Glutamatergic neuron (in vitro differentiated cells): ENCODE data around the gene MFAP2. TPM values are rescaled to one million over a fixed set of nuclear protein-coding genes. Genes with fewer than 3 reads are reported as not detected.

Experiments
- DNase-seq: peaks from one replicate; pipeline ENCODE4 v3.0.0; 2022
- H3K27ac Mint-ChIP-seq: one replicate; pipeline ENCODE4 v1.8.0; 2020; ENCODE audit warnings: mild to moderate bottlenecking, mixed read lengths, inconsistent platforms; ENCODE audit not compliant: unreplicated experiment
- H3K27me3 Mint-ChIP-seq: one replicate; pipeline ENCODE4 v1.8.0; 2020; ENCODE audit warnings: mild to moderate bottlenecking, moderate library complexity, mixed read lengths, inconsistent platforms; ENCODE audit not compliant: unreplicated experiment
- H3K36me3 Mint-ChIP-seq: one replicate; pipeline ENCODE4 v1.8.0; 2020; ENCODE audit warnings: mild to moderate bottlenecking, mixed read lengths, inconsistent platforms; ENCODE audit not compliant: unreplicated experiment
- H3K4me1 Mint-ChIP-seq: one replicate; pipeline ENCODE4 v1.8.0; 2020; ENCODE audit warnings: mild to moderate bottlenecking, low read depth, mixed read lengths, inconsistent platforms; ENCODE audit not compliant: unreplicated experiment
- H3K4me3 Mint-ChIP-seq: one replicate; pipeline ENCODE4 v1.8.0; 2020; ENCODE audit warnings: mild to moderate bottlenecking, mixed read lengths, inconsistent platforms; ENCODE audit not compliant: unreplicated experiment
- H3K9me3 Mint-ChIP-seq: one replicate; pipeline ENCODE4 v1.8.0; 2020; ENCODE audit warnings: mild to moderate bottlenecking, moderate library complexity, mixed read lengths, inconsistent platforms; ENCODE audit not compliant: unreplicated experiment
- total RNA-seq: library from RNA; stranded (reverse); fragmentation: NEBNext Ultra II Directional; extraction: Animal tissue kit (Norgen Biotek cat#: 25700); gene quantifications from one replicate; pipeline ENCODE4 v1.2.1, GENCODE V29; 2021; ENCODE audit not compliant: unreplicated experiment
- TF ChIP-seq, protein P1 (sequence below): fragments of 200-600 bp; sonication (generic); IDR thresholded peaks from one replicate; pipeline ENCODE4 v1.5.0; 2021; ENCODE audit not compliant: partially characterized antibody, unreplicated experiment

Gene MFAP2
- total RNA-seq, 1 donor from 2014 or later: 2.1 TPM

DNA sequence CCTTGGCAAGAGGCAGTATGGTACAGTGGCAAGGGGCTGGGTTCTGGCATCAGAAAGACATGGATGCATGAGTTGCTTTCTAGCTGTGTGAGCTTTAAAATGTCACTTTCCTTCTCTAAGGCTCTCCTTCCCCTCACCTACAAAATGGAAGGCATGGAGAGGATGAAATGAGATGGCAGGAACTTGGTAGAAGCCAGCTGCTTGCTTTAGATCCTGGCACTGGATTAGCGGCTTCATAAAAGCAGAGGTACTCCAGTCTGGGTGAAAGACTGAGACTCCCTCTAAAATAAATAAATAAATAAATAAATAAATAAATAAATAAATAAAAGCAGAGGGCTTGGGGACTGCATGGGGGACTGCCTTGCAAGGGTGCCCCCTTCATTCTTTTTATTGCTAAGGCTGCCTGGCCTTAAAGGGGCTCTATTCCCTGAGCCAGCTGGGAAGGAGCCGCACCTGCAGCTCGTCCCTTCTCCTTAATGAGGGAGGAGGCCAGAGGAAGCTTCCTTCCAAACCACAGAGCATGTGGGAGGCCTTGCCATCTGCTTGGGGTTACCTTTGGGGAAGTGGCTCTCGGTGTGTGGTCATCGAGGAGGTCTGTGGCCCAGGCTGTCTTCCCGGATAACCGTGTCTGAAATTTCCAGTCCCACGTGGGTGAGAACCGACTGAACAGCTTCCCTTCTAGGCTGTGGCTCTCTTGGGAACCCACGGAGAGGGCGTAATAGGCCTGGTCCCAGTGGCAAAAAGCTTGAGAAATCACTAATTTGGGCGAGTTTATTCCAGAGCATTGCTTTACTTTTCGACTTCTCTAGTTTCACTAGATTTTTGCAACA lies 33.3 kb upstream of the MFAP2 start:
- peak overlapping the region; percentile 59 for H3K27ac Mint-ChIP-seq
- H3K4me1 Mint-ChIP-seq: peaks cover 5% of the 10 kb centered on the region
- no peak for DNase-seq
- no peak overlapping the region for H3K4me3 Mint-ChIP-seq
- TF ChIP-seq, protein P1, sequence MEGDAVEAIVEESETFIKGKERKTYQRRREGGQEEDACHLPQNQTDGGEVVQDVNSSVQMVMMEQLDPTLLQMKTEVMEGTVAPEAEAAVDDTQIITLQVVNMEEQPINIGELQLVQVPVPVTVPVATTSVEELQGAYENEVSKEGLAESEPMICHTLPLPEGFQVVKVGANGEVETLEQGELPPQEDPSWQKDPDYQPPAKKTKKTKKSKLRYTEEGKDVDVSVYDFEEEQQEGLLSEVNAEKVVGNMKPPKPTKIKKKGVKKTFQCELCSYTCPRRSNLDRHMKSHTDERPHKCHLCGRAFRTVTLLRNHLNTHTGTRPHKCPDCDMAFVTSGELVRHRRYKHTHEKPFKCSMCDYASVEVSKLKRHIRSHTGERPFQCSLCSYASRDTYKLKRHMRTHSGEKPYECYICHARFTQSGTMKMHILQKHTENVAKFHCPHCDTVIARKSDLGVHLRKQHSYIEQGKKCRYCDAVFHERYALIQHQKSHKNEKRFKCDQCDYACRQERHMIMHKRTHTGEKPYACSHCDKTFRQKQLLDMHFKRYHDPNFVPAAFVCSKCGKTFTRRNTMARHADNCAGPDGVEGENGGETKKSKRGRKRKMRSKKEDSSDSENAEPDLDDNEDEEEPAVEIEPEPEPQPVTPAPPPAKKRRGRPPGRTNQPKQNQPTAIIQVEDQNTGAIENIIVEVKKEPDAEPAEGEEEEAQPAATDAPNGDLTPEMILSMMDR: no peak
- no peaks in the 10 kb centered on the region for H3K9me3 Mint-ChIP-seq
- H3K27me3 Mint-ChIP-seq: peaks cover 9% of the 10 kb centered on the region
- H3K36me3 Mint-ChIP-seq: no peaks in the 10 kb centered on the region

DNA sequence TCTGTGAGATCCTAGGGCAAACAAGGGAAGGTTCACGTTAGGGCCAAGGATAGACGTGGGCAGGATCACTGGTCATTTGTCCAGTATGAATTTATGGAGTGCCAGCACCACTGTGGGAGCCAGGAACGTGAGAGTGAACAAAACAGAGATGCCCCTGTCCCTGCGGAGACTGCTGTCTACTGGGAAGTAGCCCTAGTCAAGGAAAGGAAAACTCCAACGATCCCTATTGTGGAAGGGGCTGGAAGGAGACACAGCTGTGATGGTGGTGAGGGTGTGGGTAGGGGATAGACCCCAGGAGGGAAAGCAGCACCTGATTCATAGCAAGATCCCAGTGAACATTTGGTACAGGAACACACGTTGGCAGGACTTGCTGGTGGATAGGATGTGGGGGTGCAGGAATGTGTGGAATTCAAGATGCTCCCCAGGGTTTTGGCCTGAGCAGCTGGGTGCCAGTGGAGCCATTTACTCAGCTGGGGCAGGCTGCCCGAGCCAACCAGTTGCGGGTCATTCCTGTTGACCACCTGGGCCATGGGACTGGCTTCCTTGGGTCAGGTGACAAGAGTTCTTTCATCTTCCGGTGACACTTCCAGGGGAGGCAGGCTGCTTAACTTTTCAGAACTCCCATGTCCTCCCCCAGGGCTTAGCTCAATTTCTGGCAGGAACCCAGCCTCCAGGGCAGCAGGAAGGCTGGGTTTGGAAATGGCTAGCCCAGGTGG lies 32.5 kb upstream of the MFAP2 start:
- Mint-ChIP-seq H3K4me3 (no peak overlapping the region), H3K27ac (peak overlapping the region; percentile 48), H3K4me1 (peaks cover 5% of the 10 kb centered on the region), H3K36me3 (no peaks in the 10 kb centered on the region), H3K9me3 (no peaks in the 10 kb centered on the region), H3K27me3 (peaks cover 9% of the 10 kb centered on the region)
- no peak for DNase-seq
- TF ChIP-seq, protein P1: no peak

DNA sequence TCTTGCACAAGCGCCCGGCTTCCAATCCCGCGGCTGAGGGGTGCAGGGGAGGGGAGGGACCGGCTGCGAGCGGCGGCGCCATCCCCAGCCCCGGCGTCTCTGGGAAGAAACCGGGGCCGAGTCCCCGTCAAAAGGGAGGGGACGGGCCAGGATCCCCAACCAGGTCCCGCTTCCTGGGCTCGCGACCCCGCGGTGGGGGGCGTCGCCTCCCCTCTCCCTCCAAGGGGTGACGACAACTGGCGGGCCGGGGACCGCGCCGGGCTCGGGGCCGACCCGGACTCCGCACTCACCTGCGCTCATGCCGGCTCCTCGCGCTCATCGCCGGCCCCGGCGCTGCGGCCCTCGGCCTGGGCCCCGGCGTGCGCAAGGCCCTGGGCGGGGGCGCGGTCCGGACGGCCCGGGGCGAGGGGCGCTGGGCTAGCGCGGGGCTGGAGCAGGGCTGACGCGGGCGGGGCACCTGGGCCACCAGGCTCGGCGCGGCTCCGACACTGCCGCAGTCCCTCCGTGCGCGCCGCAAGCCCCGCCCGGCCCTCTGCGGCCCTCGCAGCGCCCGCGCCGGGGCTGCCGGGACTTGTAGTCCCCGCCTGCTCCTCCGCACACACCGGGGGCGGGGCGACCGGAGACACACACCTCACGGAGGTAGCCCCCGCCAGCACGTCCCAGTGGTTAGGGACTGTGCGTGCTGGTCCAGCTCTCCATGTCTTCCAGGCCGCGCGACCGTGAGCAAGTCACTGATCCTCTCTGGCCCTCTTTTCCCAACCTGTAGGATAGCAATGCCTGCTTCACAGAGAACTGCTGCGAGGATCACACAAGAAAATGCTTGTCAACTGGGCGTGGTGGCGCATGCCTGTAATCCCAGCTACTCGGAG lies 31.3 kb upstream of the MFAP2 start, which contains the start of gene ATP13A2:
TSS of gene ATP13A2 (minus strand) at position 490 of the 869 bp plus-strand sequence. CDS start at position 300, 190 bp downstream.
- Mint-ChIP-seq H3K4me1 (peaks cover 5% of the 10 kb centered on the region), H3K36me3 (no peaks in the 10 kb centered on the region), H3K4me3 (peak within 1 kb of the TSS; percentile 86), H3K27ac (no peak within 1 kb of the TSS), H3K9me3 (no peaks in the 10 kb centered on the region), H3K27me3 (peaks cover 9% of the 10 kb centered on the region)
- peak; percentile 80 for DNase-seq
- TF ChIP-seq, protein P1: no peak

DNA sequence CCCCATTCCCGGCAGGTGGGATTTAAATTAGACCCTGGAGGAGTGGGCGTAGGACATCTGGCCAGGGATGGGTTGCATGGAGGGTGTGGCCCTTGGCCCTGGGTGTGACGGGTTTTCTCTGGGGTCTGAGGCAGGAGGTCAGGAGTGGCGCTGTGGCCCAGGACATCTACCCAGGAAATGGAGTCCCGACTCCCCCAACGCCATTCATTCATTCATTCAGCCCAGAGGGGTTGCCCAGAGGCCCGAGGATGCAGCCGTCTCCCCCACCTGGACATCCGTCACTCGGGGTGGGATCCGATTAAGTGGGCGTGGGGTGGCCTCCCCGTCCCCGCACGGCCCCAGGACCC lies 30.6 kb upstream of the MFAP2 start:
- Mint-ChIP-seq H3K27ac (no peak overlapping the region), H3K36me3 (no peaks in the 10 kb centered on the region), H3K4me1 (peaks cover 5% of the 10 kb centered on the region), H3K4me3 (peak overlapping the region; percentile 84), H3K9me3 (no peaks in the 10 kb centered on the region), H3K27me3 (peaks cover 9% of the 10 kb centered on the region)
- DNase-seq: no peak
- TF ChIP-seq, protein P1: no peak
